Measurements from ENCODE around the gene TGFB1I1. TPM values are rescaled to one million over a fixed set of nuclear protein-coding genes. Genes with fewer than 3 reads are reported as not detected.

Gene TGFB1I1
- polyA plus RNA-seq, 2 of the 4 experiments (the other 2 are of a cell fraction), result 8.3 to 75.1 TPM

GRCh38 chr16:31474773-31475738 lies 3.1 kb downstream of the TGFB1I1 start:
- no peak overlapping the region for H3K27ac ChIP-seq
- POLR2A ChIA-PET, result interaction anchor here (0.5 kb wide), 1 partner anchor 211 kb away, joined by 6 read pairs; no protein-coding TSS in a partner anchor
- no peak overlapping the region for H3K4me3 ChIP-seq
- DNase-seq (ENCODE audit: low read depth in 1 of 2, low spot score in 1 of 2) (no peak), ATAC-seq (no peak), FAIRE-seq (no peak)
- 88% methylated on average over 12 of the region's 12 CpGs for whole genome bisulfite sequencing (ENCODE audit: missing lambda C conversion rate)
- peaks cover 9% of the 10 kb centered on the region for H3K4me1 ChIP-seq
- TF ChIP-seq HDAC2 (IDR thresholded peaks at IDR 0.05), result no peak
- H3K4me2 ChIP-seq, result no peak overlapping the region
- H3K9me3 ChIP-seq, result no peaks in the 10 kb centered on the region
- CTCF ChIA-PET, result interaction anchor here (0.8 to 2.1 kb wide), 4 partner anchors 12 to 19 kb away, joined by 3 to 15 read pairs (median 3); partner anchors contain the start of gene ARMC5

GRCh38 chr16:31475946-31476302 lies 4.0 kb downstream of the TGFB1I1 start:
- H3K4me1 ChIP-seq, result peaks cover 7% of the 10 kb centered on the region
- ChIA-PET POLR2A (no interaction called here), CTCF (interaction anchor here (1.0 kb wide), 1 partner anchor 11 kb away, joined by 3 read pairs; no protein-coding TSS in a partner anchor)
- no peak for DNase-seq (ENCODE audit: low read depth in 1 of 2, low spot score in 1 of 2)
- no peak for FAIRE-seq
- no peak for ATAC-seq
- 93% methylated on average over 22 of the region's 26 CpGs for WGBS (ENCODE audit: missing lambda C conversion rate)
- no peak overlapping the region for H3K27ac ChIP-seq
- no peak overlapping the region for H3K4me3 ChIP-seq
- H3K4me2 ChIP-seq, result no peak overlapping the region
- no peak for TF ChIP-seq EHMT2 (IDR thresholded peaks at IDR 0.05; ENCODE audit: low read depth)
- no peak for TF ChIP-seq EP300 (IDR thresholded peaks at IDR 0.05)
- TF ChIP-seq EHF (CRISPR knock-in tag; IDR thresholded peaks at IDR 0.05), result no peak
- TF ChIP-seq RAD21 (conservative IDR thresholded peaks at IDR 0.05 in 1 of 2, IDR thresholded peaks at IDR 0.05 in 1 of 2), result no peak
- TF ChIP-seq CBX8 (IDR thresholded peaks at IDR 0.05), result no peak
- TF ChIP-seq HOXB5 (CRISPR knock-in tag; IDR thresholded peaks at IDR 0.05), result no peak
- no peak for TF ChIP-seq RFX5 (IDR thresholded peaks at IDR 0.05)
- TF ChIP-seq HES2 (IDR thresholded peaks at IDR 0.05), result no peak
- no peak for TF ChIP-seq JUNB (IDR thresholded peaks at IDR 0.05)
- no peak for TF ChIP-seq POLR2AphosphoS2 (conservative IDR thresholded peaks at IDR 0.05; ENCODE audit: low read length)
- TF ChIP-seq CBX2 (IDR thresholded peaks at IDR 0.05; ENCODE audit: borderline replicate concordance, low read depth), result no peak
- no peak for TF ChIP-seq RNF2 (IDR thresholded peaks at IDR 0.05; ENCODE audit: borderline replicate concordance, low read depth)
- no peaks in the 10 kb centered on the region for H3K9me3 ChIP-seq

GRCh38 chr16:31476303-31477219 lies 4.6 kb downstream of the TGFB1I1 start:
- Histone ChIP-seq H3K4me1 (peaks cover under 1% of the 10 kb centered on the region; the same call in 2 of the 3 replicates), H3K27ac (no peak overlapping the region), H3K4me2 (no peak overlapping the region), H3K9me3 (no peaks in the 10 kb centered on the region), H3K4me3 (no peak overlapping the region)
- ChIA-PET CTCF (interaction anchor here (1.0 to 1.3 kb wide), 3 partner anchors 9 to 16 kb away, joined by 3 to 6 read pairs (median 4); no protein-coding TSS in a partner anchor), POLR2A (no interaction called here)
- no peak for ATAC-seq
- 97% methylated on average over 40 of the region's 68 CpGs for WGBS (ENCODE audit: missing lambda C conversion rate)
- no peak for DNase-seq (ENCODE audit: low read depth in 1 of 2, low spot score in 1 of 2)
- FAIRE-seq, result no peak
- TF ChIP-seq TFCP2L1 (CRISPR knock-in tag; IDR thresholded peaks at IDR 0.05) (no peak), REST (IDR thresholded peaks at IDR 0.05) (no peak), HEYL (CRISPR knock-in tag; IDR thresholded peaks at IDR 0.05) (no peak), HOXB5 (CRISPR knock-in tag; IDR thresholded peaks at IDR 0.05) (no peak), NR3C1 (IDR thresholded peaks at IDR 0.05) (no peak), CBX8 (IDR thresholded peaks at IDR 0.05) (no peak), FOSL2 (IDR thresholded peaks at IDR 0.05) (no peak), FOSL2 (CRISPR knock-in tag; IDR thresholded peaks at IDR 0.05) (no peak), ATOH8 (CRISPR knock-in tag; IDR thresholded peaks at IDR 0.05; ENCODE audit: low read depth) (no peak)

Data from A549 (cell line).